ENCODE data around the gene LRRC34. TPM values are rescaled to one million over a fixed set of nuclear protein-coding genes. Genes with fewer than 3 reads are reported as not detected.
A peak's percentile ranks its signal among the peaks of the same experiment; 100 is the strongest.

Gene LRRC34
- total and polyA plus RNA-seq, 9 of the 15 experiments (the other 6 are each of a cell fraction or from before 2014, with no cell fraction given), result 0.17 to 0.30 TPM; not detected in 7

DNA sequence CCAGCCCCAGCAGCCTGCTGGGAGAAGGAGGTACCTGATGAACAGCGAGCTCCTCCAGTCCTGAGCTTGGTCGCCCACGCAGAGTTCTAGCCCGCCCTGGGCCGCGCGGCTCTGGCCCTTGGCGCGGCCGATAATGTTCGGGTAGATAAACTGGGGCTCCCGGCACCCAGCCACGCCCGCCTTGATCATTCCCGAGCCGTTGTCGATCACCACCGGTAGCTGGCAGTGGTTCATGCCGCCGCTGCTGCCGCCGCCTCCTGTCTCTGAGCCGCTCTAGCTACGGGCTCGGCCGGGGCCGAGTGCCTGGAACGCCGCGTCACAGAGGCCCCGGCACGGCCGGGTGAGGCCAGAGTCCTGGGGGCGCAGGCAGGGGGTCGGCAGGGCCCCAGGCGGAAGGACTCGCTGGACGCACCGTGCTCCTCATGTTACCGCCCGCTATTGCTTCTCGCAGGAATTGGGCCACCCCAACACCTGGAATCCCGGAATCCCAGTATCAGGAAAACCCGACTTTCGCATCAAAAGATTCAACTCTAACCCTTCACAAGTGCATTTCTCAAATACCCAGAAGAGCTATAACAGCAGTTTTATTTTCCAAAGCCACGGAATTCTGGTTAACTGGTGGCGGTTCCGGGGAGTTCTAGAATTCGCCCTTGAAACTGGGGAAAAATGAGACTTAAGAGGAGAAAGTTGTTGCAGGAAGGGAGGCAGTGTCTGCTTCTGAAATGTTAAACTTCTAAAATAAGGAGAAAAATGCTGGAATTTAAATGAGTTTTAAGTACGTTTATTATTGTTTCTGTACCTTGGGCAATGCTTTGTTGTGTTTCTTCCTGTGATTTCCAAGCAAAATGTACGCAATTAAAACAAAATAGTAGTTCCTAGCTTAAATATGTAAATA lies 43.2 kb downstream of the LRRC34 start, which contains the start of gene ACTRT3 (continued):
- TF ChIP-seq, protein P1, sequence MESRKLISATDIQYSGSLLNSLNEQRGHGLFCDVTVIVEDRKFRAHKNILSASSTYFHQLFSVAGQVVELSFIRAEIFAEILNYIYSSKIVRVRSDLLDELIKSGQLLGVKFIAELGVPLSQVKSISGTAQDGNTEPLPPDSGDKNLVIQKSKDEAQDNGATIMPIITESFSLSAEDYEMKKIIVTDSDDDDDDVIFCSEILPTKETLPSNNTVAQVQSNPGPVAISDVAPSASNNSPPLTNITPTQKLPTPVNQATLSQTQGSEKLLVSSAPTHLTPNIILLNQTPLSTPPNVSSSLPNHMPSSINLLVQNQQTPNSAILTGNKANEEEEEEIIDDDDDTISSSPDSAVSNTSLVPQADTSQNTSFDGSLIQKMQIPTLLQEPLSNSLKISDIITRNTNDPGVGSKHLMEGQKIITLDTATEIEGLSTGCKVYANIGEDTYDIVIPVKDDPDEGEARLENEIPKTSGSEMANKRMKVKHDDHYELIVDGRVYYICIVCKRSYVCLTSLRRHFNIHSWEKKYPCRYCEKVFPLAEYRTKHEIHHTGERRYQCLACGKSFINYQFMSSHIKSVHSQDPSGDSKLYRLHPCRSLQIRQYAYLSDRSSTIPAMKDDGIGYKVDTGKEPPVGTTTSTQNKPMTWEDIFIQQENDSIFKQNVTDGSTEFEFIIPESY (CRISPR knock-in tag; IDR thresholded peaks at IDR 0.05), result peak; percentile 88
- TF ChIP-seq JUNB (CRISPR knock-in tag; conservative IDR thresholded peaks at IDR 0.05), result no peak

DNA sequence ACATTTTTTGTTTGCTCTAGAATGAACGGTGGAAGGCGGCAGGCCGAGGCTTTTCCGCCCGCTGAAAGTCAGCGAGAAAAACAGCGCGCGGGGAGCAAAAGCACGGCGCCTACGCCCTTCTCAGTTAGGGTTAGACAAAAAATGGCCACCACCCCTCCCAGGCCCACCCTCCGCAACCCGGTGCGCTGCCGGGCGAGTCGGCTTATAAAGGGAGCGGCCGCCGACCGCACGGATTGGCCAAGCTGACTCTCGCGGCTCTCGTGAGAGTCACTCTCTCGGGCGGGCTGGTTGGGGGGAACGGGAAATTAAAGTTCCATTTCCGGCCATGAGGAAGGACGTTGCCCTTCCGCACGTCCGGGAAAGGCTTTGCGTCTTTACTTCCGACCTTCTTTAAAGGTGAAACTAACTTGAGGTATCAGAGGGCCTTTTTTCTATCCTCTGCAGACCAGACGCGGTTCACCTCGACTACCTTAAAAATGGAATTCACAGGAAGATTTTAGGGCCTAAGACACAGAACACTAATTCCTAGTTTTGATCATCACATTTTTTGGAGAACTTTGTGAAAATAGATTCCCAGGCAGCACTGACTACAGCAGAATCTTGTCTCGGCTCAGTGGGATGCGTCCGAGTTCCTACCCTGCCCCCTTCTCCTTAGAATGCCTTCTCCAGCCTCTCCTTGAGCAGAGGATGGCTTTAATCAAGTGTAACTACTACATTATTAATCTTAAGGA lies 47.7 kb downstream of the LRRC34 start, which contains the start of gene TERC:
Gene TERC (minus strand): TSS at position 179 of the 731 bp plus-strand sequence.
- Histone ChIP-seq H2AFZ (ENCODE audit: low read depth, low read length) (peak within 1 kb of the TSS; percentile 90), H3K9me1 (ENCODE audit: control insufficient read depth, insufficient read depth, low read length) (no peaks in the 10 kb centered on the region), H4K20me1 (replicated peaks; ENCODE audit: control insufficient read depth, insufficient read depth, low read length) (no peaks in the 10 kb centered on the region), H3K4me1 (replicated peaks in 1 of 2; ENCODE audit: control insufficient read depth in 2 of 2, insufficient read depth in 2 of 2, low read length in 2 of 2) (peaks cover 6 to 16% of the 10 kb centered on the region in 2 experiments), H3K27me3 (ENCODE audit: control insufficient read depth in 2 of 2, insufficient read depth in 2 of 2, low read length in 2 of 2) (no peaks in the 10 kb centered on the region), H3K79me2 (ENCODE audit: control insufficient read depth, insufficient read depth, low read length) (peaks cover 2% of the 10 kb centered on the region; the same call in 1 of the 3 replicates), H3K9ac (ENCODE audit: insufficient read depth in 1 of 2, low read depth in 2 of 2, low read length in 2 of 2) (peak within 1 kb of the TSS; percentile 91 to 98), H3K4me2 (ENCODE audit: insufficient read depth, low read length) (peak within 1 kb of the TSS; percentile 85), H3K9me3 (replicated peaks; ENCODE audit: control insufficient read depth, insufficient read depth, low read depth, low read length) (peaks cover 12% of the 10 kb centered on the region), H3K27ac (ENCODE audit: extremely low read depth, low read depth, low read length) (peak within 1 kb of the TSS; percentile 95), H3K36me3 (ENCODE audit: control insufficient read depth, insufficient read depth, low read length) (no peaks in the 10 kb centered on the region; the same call in 2 of the 3 replicates), H3K4me3 (peak within 1 kb of the TSS; percentile 71)
- intact Hi-C loops (cut with micrococcal nuclease) (loop anchor here (5.0 kb wide), 3 partner anchors 202 to 647 kb away; partner anchors contain the start of genes GPR160 and SEC62), in situ Hi-C loops (cut with MboI) (no loop called here)
- BruUV-seq (replicated peaks), result TSS peak; percentile 91
- FAIRE-seq (peak; percentile 89), ATAC-seq (peak; percentile 96), DNase-seq (ENCODE audit: extremely low read depth in 1 of 4, low spot score in 3 of 4) (peak; percentile 74 to 93 (median 82))
- POLR2A ChIA-PET, result interaction anchor here (0.5 to 3.2 kb wide), 7 partner anchors 9 to 79 kb away, joined by 3 to 16 read pairs (median 3); partner anchors contain the start of gene MYNN
- CTCF ChIA-PET (ENCODE audit: low intra/inter-chr PET ratio), result no interaction called here
- 32% methylated on average over 33 of the region's 42 CpGs for WGBS (ENCODE audit: insufficient coverage, low coverage, missing lambda C conversion rate)
- TF ChIP-seq MXI1 (IDR thresholded peaks at IDR 0.05; ENCODE audit: low read depth, low read length) (no peak), NEUROD1 (IDR thresholded peaks at IDR 0.05; ENCODE audit: borderline replicate concordance, low read depth, low read length, partially characterized antibody) (no peak), NCOA1 (IDR thresholded peaks at IDR 0.05; ENCODE audit: low read depth) (no peak), WHSC1 (IDR thresholded peaks at IDR 0.05; ENCODE audit: low read length) (no peak), TGIF2 (CRISPR knock-in tag; IDR thresholded peaks at IDR 0.05) (no peak)
- TF ChIP-seq, protein P2, sequence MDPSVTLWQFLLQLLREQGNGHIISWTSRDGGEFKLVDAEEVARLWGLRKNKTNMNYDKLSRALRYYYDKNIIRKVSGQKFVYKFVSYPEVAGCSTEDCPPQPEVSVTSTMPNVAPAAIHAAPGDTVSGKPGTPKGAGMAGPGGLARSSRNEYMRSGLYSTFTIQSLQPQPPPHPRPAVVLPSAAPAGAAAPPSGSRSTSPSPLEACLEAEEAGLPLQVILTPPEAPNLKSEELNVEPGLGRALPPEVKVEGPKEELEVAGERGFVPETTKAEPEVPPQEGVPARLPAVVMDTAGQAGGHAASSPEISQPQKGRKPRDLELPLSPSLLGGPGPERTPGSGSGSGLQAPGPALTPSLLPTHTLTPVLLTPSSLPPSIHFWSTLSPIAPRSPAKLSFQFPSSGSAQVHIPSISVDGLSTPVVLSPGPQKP (CRISPR knock-in tag; IDR thresholded peaks at IDR 0.05), result no peak
- TF ChIP-seq, protein P3, sequence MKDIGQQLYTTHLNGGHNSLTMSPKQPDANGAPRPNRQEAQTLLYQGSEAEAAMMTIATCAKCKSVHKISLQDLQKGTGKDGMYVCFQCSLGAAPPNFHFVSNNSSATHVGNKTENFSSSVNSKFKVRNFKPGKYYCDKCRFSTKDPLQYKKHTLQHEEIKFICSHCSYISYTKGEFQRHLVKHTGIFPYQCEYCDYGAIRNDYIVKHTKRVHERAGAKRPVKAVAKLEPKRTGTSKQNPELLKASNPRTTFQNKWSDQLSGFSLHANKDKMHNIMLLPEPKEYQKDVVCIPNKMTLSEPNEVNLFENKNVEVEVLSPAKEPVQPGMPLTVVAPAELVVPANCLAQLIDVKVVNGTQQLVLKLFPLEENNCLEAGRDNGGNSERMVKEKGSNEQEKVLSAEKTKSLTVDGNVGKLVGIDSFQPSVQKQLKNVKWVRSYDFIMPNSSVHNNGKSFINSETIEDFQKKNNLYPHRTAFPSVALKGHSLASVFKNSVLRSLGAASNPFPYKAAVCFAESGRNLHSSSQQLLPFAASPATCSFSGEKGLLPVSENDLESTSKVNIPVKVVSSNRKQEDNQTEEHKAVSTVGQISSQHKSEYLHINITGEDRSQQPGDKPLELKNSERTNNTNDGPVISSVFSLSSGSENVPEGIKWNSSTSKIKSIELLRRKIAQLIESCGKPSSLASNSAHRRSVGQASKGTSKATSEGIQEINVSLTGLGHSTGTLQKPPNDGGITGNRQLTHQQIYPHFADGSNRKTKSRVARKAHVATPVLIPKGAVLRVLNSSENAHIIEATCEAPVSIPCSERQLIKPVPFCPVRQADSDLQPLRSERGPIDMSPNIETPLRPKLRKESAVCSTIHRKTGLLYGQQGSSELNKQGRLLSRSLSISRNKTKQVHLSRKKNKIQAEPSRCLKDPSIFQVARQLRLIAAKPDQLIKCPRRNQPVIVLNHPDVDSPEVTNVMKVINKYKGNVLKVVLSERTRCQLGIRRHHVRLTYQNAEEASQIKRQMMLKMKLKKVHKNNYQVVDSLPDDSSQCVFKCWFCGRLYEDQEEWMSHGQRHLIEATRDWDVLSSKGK (CRISPR knock-in tag; IDR thresholded peaks at IDR 0.05), result no peak
